HG02870 (cell line): Measurements from ENCODE around the gene GNAS.
"Not testable (repeated sequence)": the region's sequence is repeated elsewhere in the genome, so short reads cannot be mapped to it uniquely, and the experiment has no call there.

Experiments used
- ATAC-seq: cut with Tn5 transposase; IDR thresholded peaks from one replicate; pipeline ENCODE4 v1.9.1; 2021; ENCODE audit warnings: mild to moderate bottlenecking, moderate library complexity; ENCODE audit not compliant: unreplicated experiment

GNAS gene

DNA sequence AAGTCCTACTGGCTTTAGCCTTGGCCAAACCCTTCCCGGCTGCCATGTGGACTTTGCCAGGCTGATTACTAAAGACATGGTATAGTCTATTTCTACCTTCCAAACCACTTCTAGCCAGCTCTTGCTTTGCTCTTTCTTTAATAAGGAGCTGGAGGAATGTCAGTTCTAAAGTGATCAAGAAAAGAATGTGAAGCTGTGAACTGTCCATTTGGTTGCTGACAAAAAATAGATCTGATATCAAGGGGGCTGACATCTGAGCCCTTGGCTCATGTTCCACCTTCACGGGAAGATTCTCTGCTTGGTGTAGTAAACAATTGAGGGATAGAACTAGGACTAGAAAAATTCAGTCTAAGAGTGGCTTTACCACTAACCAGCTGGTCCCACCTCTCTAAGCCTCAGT, 24.4 kb upstream of the GNAS start:
- no peak for ATAC-seq

DNA sequence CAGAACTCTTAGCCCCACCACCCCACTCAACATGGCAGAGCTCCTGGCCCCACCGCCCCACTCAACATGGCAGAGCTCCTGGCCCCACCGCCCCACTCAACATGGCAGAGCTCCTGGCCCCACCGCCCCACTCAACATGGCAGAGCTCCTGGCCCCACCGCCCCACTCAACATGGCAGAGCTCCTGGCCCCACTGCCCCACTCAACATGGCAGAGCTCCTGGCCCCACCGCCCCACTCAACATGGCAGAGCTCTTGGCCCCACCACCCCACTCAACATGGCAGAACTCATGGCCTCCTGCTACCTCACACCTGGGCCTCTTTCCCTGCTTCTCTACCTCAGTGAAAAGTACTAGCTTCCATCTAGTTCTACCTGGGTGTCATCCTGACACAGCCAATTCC, 23.7 kb upstream of the GNAS start:
- ATAC-seq, result not testable (repeated sequence)

GRCh38 chr20:58829531-58829941, 23.0 kb upstream of the GNAS start:
- ATAC-seq, result no peak

DNA sequence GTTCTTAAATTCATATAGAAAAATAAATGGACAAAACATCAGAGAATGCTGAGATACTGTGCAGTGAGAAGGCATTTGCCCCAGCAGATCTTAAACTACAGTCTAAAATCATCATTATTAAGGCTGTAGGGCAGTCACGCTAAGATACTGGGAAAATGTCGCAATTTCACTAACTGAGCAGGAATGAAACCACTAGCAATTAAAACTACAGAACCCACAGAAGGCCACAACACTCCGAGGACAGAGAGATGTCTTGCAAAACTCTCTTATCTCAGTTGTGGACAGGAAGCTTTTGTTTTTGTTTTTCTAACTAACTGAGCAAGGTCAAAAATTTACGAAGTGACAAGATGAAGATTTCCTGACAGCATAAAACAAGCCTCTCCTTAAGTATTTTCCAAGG, 20.1 kb upstream of the GNAS start:
- ATAC-seq, result no peak

- ATAC-seq, result no peak
Observed at GRCh38 chr20:58833921-58834320, 18.6 kb upstream of the GNAS start.

- no peak for ATAC-seq
Observed at GRCh38 chr20:58835231-58835630, 17.3 kb upstream of the GNAS start.

DNA sequence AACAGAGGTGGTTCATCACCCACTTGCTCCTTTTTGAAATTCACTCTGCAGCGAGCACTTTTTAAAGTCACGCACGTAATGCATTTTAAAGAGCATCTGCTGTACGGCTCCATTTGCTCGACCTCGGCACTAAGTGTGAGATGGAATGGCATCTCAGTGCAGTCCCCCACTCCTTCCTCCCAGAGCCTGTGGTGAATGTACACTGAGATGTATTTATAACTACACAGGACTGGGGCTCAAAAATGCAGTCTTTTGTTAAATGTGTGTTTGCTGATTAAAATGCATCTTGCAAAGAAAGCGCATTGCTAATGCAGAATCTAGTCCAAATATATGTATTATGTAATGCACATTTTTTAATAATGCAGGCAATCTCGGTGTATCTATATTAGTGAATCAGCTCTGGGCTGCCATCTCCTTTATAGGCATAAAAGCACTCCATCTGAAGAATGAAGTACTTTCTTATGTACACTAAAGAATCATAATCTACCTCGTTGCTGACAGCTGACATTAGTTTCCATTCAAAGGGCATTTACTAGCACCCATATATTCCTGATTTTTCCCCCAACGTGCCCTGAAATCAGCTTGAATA, 15.8 kb upstream of the GNAS start:
- ATAC-seq, result no peak

DNA sequence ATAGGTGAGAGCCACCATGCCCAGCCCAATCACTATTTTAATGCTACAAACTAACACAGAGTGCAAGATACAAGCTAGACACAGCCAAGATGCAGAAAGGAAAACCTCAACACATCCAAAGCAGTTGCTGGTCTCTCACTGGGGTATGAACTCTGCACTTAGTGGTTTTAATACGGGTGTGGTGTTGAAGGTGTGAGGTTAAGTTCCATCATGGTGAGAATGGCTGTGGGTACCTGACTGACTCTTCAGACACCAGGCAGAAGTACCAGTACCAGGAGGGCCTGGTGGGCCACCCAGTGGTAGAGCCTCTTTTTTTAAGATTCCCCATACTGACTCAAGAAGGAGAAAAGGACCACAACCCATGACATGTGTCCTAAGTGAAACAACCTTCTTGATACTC, 14.8 kb upstream of the GNAS start:
- ATAC-seq, result no peak

- ATAC-seq, result no peak
Observed at GRCh38 chr20:58838174-58838573, 14.3 kb upstream of the GNAS start.

GRCh38 chr20:58839474-58839874, 13.0 kb upstream of the GNAS start:
- no peak for ATAC-seq

DNA sequence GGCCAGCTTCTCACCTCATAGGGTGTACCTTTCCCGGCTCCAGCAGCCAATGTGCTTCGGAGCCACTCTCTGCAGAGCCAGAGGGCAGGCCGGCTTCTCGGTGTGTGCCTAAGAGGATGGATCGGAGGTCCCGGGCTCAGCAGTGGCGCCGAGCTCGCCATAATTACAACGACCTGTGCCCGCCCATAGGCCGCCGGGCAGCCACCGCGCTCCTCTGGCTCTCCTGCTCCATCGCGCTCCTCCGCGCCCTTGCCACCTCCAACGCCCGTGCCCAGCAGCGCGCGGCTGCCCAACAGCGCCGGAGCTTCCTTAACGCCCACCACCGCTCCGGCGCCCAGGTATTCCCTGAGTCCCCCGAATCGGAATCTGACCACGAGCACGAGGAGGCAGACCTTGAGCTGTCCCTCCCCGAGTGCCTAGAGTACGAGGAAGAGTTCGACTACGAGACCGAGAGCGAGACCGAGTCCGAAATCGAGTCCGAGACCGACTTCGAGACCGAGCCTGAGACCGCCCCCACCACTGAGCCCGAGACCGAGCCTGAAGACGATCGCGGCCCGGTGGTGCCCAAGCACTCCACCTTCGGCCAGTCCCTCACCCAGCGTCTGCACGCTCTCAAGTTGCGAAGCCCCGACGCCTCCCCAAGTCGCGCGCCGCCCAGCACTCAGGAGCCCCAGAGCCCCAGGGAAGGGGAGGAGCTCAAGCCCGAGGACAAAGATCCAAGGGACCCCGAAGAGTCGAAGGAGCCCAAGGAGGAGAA, 12.3 kb upstream of the GNAS start:
- ATAC-seq, result no peak

DNA sequence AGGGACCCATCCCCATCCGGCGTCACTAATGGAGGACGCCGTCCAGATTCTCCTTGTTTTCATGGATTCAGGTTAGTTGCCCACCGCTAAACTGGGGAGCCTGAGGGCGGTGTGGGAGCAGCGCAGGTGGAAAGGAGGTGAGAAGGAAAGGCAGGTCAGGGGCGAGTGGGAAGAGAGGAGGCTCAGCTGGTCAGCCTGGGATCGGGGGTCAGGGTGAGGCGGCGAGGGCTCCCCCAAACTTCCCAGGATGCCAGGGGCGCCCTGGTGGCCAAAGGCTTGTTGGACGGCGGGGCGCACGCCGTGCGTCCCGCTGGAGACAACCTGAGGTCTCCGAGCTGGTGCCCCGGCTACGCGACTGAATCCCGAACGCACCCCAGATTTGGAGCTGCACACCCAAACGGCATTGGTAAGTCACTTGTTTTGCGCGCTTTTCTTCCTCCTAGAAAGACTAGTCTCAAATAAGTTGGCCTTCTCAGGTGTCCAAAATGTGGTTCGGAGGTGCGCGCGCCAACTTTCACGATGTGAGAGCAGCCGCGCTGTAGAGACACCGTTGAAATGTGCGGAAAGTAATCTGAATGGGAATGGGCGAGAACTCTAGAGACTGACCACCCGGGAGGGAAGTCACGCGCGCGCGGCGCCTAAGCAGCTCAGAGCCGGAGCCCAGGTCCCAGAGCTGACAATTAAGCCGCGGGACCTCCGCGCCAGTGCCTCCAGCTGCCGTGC, 11.5 kb upstream of the GNAS start:
- no peak for ATAC-seq

DNA sequence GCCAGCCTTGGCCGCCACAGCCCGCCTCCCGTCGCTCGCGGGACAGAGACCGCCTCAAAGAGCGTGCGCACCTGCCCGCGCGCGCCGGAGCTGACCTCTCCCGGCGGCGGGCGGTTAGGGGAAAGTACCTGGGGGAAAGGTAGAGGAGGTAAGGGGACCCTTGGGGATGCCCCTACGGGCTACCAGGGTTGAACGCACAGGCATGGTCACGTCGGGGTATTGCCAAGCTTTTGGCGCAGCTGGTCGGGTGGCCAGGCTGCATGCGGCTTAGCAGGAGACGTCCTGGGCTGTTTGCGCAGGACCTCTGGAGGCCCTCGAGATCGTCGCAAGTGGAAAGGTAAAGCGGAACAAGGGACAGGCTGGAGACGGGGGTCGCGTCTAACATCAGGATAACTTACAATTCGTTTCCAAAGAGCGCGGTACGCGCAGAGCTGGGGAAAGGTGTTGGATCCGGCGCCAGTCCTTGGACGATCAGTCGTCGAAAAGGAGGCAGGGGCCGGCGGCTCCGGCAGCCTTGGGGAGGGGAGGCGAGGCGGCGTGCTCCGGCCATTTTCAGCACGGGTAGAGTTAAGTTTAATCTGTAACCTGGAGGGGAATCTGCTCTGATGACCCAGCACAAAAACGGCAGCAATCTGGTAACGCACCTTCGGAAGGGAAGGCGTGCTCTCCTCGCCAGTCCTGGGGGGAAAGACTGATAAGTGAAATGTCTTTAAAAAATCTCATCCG, 10.8 kb upstream of the GNAS start:
- ATAC-seq, result no peak

DNA sequence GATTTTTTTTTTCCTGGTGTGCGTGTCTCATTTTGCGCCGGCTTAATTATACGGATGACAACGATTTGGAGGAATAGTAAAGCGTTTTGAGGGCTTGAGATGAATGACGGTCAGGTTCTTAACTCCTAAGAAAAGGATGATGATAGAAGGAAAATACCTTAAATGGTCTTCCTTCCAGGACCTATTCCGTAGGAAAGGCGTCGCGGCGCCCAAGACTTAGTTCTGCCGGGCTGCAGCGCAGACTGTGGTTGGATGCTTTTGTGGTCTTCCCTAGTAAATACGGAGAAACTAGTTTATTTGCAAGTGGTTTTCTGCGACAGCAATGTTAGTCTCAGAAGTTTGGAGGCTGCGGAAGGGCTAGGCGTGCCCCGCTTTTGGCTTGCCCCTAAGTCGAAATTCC, 10.2 kb upstream of the GNAS start:
- no peak for ATAC-seq

DNA sequence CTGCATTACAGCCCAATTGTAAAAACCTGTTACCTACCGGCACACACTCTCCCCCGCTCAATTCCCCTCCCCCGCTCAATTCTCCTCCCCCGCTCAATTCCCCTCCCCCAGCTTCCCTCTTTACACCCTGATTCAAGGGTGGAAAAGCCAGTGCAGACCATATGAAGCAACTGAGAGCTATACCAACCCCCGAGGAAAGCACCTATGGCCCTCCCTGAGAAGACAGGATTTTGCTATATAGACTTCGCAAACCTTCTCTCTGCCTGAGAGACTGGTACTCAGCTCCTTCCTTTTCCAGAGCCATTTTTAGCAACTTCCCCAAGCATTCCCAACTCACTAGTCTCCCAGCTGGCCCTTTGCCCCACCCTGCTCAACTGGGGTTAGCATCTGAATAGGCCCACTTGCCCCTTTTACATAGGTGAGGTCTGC, 9.4 kb upstream of the GNAS start:
- ATAC-seq, result no peak

- no peak for ATAC-seq
Observed at GRCh38 chr20:58845706-58846105, 6.8 kb upstream of the GNAS start.

- no peak for ATAC-seq
Observed at GRCh38 chr20:58847463-58847862, 5.1 kb upstream of the GNAS start.

DNA sequence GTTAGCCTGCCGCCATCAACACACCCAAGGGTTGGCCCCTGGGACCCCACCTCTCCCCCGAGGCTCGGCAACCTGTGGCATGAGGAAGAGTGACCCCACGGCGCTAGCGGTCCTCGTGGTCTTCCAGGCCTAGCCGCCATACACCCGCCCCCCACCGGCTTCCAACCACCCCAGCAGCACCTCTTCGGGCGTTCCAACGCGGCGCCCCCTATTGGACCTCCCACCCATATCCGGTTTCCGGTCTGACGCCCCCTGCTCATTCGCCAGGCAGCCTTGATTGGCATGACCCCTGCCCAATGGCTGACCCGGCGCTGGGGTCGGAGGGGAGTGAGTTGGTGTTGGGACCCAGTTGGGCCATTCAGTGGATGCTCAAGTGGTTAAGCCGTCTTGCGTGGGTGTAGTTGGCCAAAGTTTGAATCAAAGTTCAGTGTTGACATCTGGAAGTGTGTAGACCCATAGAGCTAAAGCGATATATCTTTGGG, 1.8 kb upstream of the GNAS start, which contains the start of gene GNAS-AS1:
TSS of gene GNAS-AS1 (minus strand) at position 210 of the 482 bp plus-strand sequence.
- peak; percentile 81 for ATAC-seq

DNA sequence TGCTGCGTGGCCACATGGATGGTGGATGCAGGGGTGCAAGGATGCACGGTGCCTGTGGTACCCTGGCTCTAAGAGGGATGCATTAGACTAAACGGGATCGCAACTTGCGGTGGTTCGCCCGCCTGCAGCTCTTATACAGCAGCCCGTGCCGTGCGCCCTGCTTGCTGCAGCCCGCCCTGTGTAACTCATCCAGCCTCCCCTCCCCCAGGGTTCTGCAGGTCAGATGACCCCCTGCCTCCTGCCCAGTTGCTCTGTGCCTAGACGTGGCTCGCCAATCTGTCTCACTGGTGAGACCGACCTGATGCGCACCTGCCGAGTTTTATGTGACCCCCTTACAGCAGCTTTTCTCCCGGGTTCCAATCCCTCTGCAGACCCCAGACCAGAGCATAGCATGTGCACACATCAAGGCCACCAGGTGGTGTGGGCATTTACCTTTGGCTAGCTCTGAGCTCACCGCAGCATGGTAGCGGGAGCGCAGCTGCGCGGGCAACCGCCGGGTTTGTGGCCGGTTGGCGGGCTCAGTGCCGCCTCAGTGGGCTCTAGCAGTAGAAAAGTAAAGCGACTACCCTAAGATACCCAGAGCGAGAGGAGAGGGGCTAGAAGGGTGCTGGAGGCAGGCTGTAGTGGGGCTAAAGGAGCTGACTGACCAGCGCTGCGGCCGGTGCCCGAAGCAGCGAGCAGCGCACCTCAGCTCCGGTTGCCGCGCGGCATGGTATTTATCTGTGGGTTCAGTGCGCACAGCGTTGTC, 1.1 kb upstream of the GNAS start:
- no peak for ATAC-seq

- no peak for ATAC-seq
Observed at GRCh38 chr20:58851969-58852458, 502 bp upstream of the GNAS start.
